Kidney (tissue), 14 donors: Measurements from ENCODE around the gene SHBG. TPM values are rescaled to one million over a fixed set of nuclear protein-coding genes. Genes with fewer than 3 reads are reported as not detected.

Source experiments
- DNase-seq, 5 donors: peaks; one replicate each; pipeline ENCODE4 v3.0.0-alpha.2; 2013 to 2020
- FAIRE-seq: peaks from 2 replicates; lab custom pipeline; 2012; peaks lifted over from hg19 to GRCh38; lab: Jason Lieb, UNC
- H3K27ac ChIP-seq, 2 donors: one replicate each; pipeline ENCODE4 v1.7.0; 2013; ENCODE audit warnings: low read depth in 2 of 2, low read length in 2 of 2, inconsistent platforms in 1 of 2
- H3K27me3 ChIP-seq: one replicate; pipeline ENCODE4 v1.7.1; 2013; ENCODE audit warnings: low read length, inconsistent platforms; ENCODE audit not compliant: control insufficient read depth, insufficient read depth
- H3K36me3 ChIP-seq, 3 donors: one replicate each; pipeline versions ENCODE4 v1.7.0 to v1.7.1; 2013; ENCODE audit warnings: low read length in 3 of 3, control low read depth in 1 of 3, inconsistent platforms in 1 of 3; ENCODE audit not compliant: insufficient read depth in 3 of 3, control insufficient read depth in 2 of 3
- H3K4me1 ChIP-seq, 3 donors: one replicate each; pipeline versions ENCODE4 v1.7.0 to v1.7.1; 2013; ENCODE audit warnings: low read length in 3 of 3, inconsistent platforms in 1 of 3, low read depth in 1 of 3; ENCODE audit not compliant: control insufficient read depth in 2 of 3, insufficient read depth in 2 of 3
- H3K4me3 ChIP-seq, 3 donors: one replicate each; pipeline versions ENCODE4 v1.7.0 to v1.8.1; 2013; ENCODE audit warnings: low read length in 3 of 3, control low read depth in 1 of 3, inconsistent platforms in 1 of 3
- H3K9ac ChIP-seq, 3 donors: one replicate each; pipeline versions ENCODE4 v1.7.0 to v1.7.1; 2013; ENCODE audit warnings: low read length in 3 of 3, control low read depth in 1 of 3, inconsistent platforms in 1 of 3
- H3K9me3 ChIP-seq, 3 donors: one replicate each; pipeline versions ENCODE4 v1.7.0 to v1.7.1; 2013; ENCODE audit warnings: low read length in 3 of 3, control low read depth in 1 of 3, inconsistent platforms in 1 of 3; ENCODE audit not compliant: control insufficient read depth in 2 of 3, insufficient read depth in 1 of 3
- CTCF ChIP-seq: IDR thresholded peaks from 3 replicates; pipeline ENCODE4 v1.5.1; 2012; ENCODE audit warnings: mild to moderate bottlenecking, moderate library complexity, borderline replicate concordance; ENCODE audit not compliant: insufficient read depth; ENCODE audit errors: extremely low read depth
- intact Hi-C: fragments of 100-400 bp; cut with DNase I; formaldehyde crosslinking; loops from one replicate; pipeline ENCODE4 v1.11.1; 2022
- polyA plus RNA-seq: library from polyadenylated mRNA; stranded (reverse); fragments of 350-450 nt; fragmentation: Illumina TruSeq; extraction: RNeasy Lipid Tissue Mini Kit (QIAGEN cat#74804); gene quantifications from one replicate; pipeline ENCODE4 v1.2.3, GENCODE V29; 2014; ENCODE audit warnings: low read depth, low replicate concordance; ENCODE audit not compliant: insufficient read depth
- total RNA-seq: library from RNA; stranded (reverse); fragmentation: NEBNext Ultra II Directional; extraction: Animal tissue kit (Norgen Biotek cat#: 25700); gene quantifications from one replicate; pipeline ENCODE4 v1.2.1, GENCODE V29; 2021
- donor health status: control.
- donor health status: control.
- donor health status: control.
- donor health status: control.
- donor health status: control.
- donor health status: DM: yes; HTN: yes; CAD: no.
- donor health status: Normal renal cell carcinoma (clear cell type).

Gene SHBG
- total and polyA plus RNA-seq, 2 donors from 2014 or later: 0.57 to 4.6 TPM

- Histone ChIP-seq H3K9ac (no peak overlapping the region), H3K4me3 (peak overlapping the region in 2 of 3 donors; percentile 93 to 96), H3K9me3 (no peaks in the 10 kb centered on the region), H3K4me1 (peaks cover 0 to 3% (median 0%) of the 10 kb centered on the region in 3 donors), H3K27me3 (no peaks in the 10 kb centered on the region), H3K27ac (peak overlapping the region; percentile 92 to 97), H3K36me3 (no peaks in the 10 kb centered on the region)
- no peak for TF ChIP-seq CTCF
- DNase-seq: no peak
- intact Hi-C loops: no loop called here
- FAIRE-seq: no peak
Measured at GRCh38 chr17:7626307-7626706, 3.6 kb upstream of the SHBG start.

- no peaks in the 10 kb centered on the region for H3K27me3 ChIP-seq
- FAIRE-seq: no peak
- intact Hi-C loops: no loop called here
Measured at GRCh38 chr17:7626956-7627249, 3.0 kb upstream of the SHBG start.

GRCh38 chr17:7627250-7628121 is 2.4 kb upstream of the SHBG start, which contains the start of gene SAT2:
SAT2 (minus strand) TSS chr17:7627821; CDS start chr17:7627635, 186 bp downstream.
- H3K9me3 ChIP-seq: no peaks in the 10 kb centered on the region
- peak within 1 kb of the TSS; percentile 63 to 99 (median 82) for H3K9ac ChIP-seq
- intact Hi-C loops: no loop called here
- no peak for TF ChIP-seq CTCF
- peak within 1 kb of the TSS; percentile 84 to 96 (median 93) for H3K4me3 ChIP-seq
- peaks cover 0 to 6% (median 3%) of the 10 kb centered on the region in 3 donors for H3K4me1 ChIP-seq
- FAIRE-seq: no peak
- no peaks in the 10 kb centered on the region for H3K27me3 ChIP-seq
- H3K36me3 ChIP-seq: no peaks in the 10 kb centered on the region
- peak; percentile 97 to 98 (median 97) for DNase-seq
- peak within 1 kb of the TSS; percentile 92 to 97 for H3K27ac ChIP-seq

More at GRCh38 chr17:7626956-7627249, 3.0 kb upstream of the SHBG start:
- no peak for DNase-seq
- H3K4me1 ChIP-seq: peaks cover 0 to 6% (median 3%) of the 10 kb centered on the region in 3 donors
- no peaks in the 10 kb centered on the region for H3K36me3 ChIP-seq
- no peak for TF ChIP-seq CTCF
- H3K4me3 ChIP-seq: peak overlapping the region; percentile 84 to 96 (median 93)
- H3K9ac ChIP-seq: peak overlapping the region; percentile 63 to 99 (median 82)
- H3K9me3 ChIP-seq: no peaks in the 10 kb centered on the region
- peak overlapping the region; percentile 92 to 97 for H3K27ac ChIP-seq
